GM12878 (cell line): ENCODE data around the gene ALMS1. TPM values are rescaled to one million over a fixed set of nuclear protein-coding genes. Genes with fewer than 3 reads are reported as not detected.

Source experiments
- ATAC-seq: fragments of 200-7000 bp; cut with Tn5 transposase; 3 replicates; pipeline ENCODE4 v1.9.1; 2020; ENCODE audit warnings: mild to moderate bottlenecking, moderate library complexity
- BruUV-seq: library from RNA; stranded (reverse); fragments of 400-500 nt; replicated peaks from 2 replicates; lab custom pipeline; 2021; lab: Mats Ljungman, UMichigan
- CTCF ChIA-PET: fragments of 300-600 bp; sonication (Branson Sonifier 250); formaldehyde crosslinking; extraction: SDS; loops from one replicate; lab custom pipeline; 2021; ENCODE audit warnings: inconsistent platforms; lab: Yijun Ruan, JAX
- POLR2A ChIA-PET: fragments of 350-600 bp; formaldehyde crosslinking; extraction: SDS; loops from one replicate; lab custom pipeline; 2021; ENCODE audit warnings: inconsistent platforms; lab: Charles Lee
- RAD21 ChIA-PET: fragments of 300-600 bp; sonication (Branson Sonifier 250); formaldehyde crosslinking; loops from one replicate; lab custom pipeline; 2023; ENCODE audit warnings: antibody characterized with exemption; ENCODE audit not compliant: unreplicated experiment; lab: Charles Lee
- SMC1A ChIA-PET: fragments of 300-600 bp; sonication (Branson Sonifier 250); formaldehyde crosslinking; loops from one replicate; lab custom pipeline; 2023; ENCODE audit not compliant: unreplicated experiment, uncharacterized antibody; lab: Charles Lee
- DNase-seq: peaks from one replicate; pipeline ENCODE4 v3.0.0-alpha.2; 2011; ENCODE audit warnings: low read depth, low spot score
- FAIRE-seq: peaks from 3 replicates; lab custom pipeline; 2011; peaks lifted over from hg19 to GRCh38; lab: Jason Lieb, UNC
- H2AFZ ChIP-seq: 2 replicates; pipeline ENCODE4 v1.6.0; 2011; ENCODE audit warnings: low read depth, low read length, control low read depth; ENCODE audit not compliant: control insufficient read depth
- H3K27ac ChIP-seq: 2 replicates; pipeline ENCODE4 v1.5.1; 2011; ENCODE audit warnings: control low read depth; ENCODE audit not compliant: control insufficient read depth, insufficient read depth
- H3K27me3 ChIP-seq, 2 experiments: replicated peaks in 1 of 2; 2 replicates each; pipeline versions ENCODE4 v1.6.0 to v1.6.1; 2011; ENCODE audit warnings: low read length in 1 of 2; ENCODE audit not compliant: control insufficient read depth in 2 of 2, insufficient read depth in 2 of 2
- H3K36me3 ChIP-seq, 2 experiments: 2 replicates each; pipeline ENCODE4 v1.5.1; 2011; ENCODE audit warnings: low read length in 1 of 2; ENCODE audit not compliant: control insufficient read depth in 2 of 2, insufficient read depth in 2 of 2
- H3K4me1 ChIP-seq: 2 replicates; pipeline ENCODE4 v1.6.1; 2011; ENCODE audit warnings: mild to moderate bottlenecking, low read length, moderate library complexity, mixed read lengths; ENCODE audit not compliant: control insufficient read depth, insufficient read depth
- H3K4me2 ChIP-seq: 2 replicates; pipeline ENCODE4 v1.6.0; 2011; ENCODE audit warnings: control low read depth; ENCODE audit not compliant: control insufficient read depth, insufficient read depth
- H3K4me3 ChIP-seq: fragments of 200-600 bp; sonication (generic); 2 replicates; pipeline ENCODE4 v1.5.1; 2016
- H3K79me2 ChIP-seq: 2 replicates; pipeline ENCODE4 v1.6.0; 2011; ENCODE audit warnings: low read length; ENCODE audit not compliant: control insufficient read depth, insufficient read depth
- H3K9ac ChIP-seq: 2 replicates; pipeline ENCODE4 v1.8.0; 2011; ENCODE audit warnings: low read length, control low read depth, mixed read lengths; ENCODE audit not compliant: control insufficient read depth, insufficient read depth
- H3K9me3 ChIP-seq: replicated peaks from 3 replicates; pipeline ENCODE4 v1.5.1; 2011; ENCODE audit warnings: mild to moderate bottlenecking, low read length; ENCODE audit not compliant: control insufficient read depth, insufficient read depth
- H4K20me1 ChIP-seq: 2 replicates; pipeline ENCODE4 v1.6.0; 2011; ENCODE audit not compliant: control insufficient read depth, insufficient read depth
- HSF1 ChIP-seq: fragments of 150-350 bp; IDR thresholded peaks from 2 replicates; pipeline ENCODE4 v1.6.1; 2014; ENCODE audit warnings: mild to moderate bottlenecking, low read depth, low read length
- IRF3 ChIP-seq: fragments of 450-650 bp; IDR thresholded peaks from 2 replicates; pipeline ENCODE4 v1.6.1; 2014; ENCODE audit warnings: mild to moderate bottlenecking
- KDM1A ChIP-seq: fragments of 200-600 bp; sonication (generic); IDR thresholded peaks from 2 replicates; pipeline ENCODE4 v1.6.1; 2016; ENCODE audit warnings: borderline replicate concordance
- PRDM15 ChIP-seq: fragments of 450-650 bp; formaldehyde crosslinking; IDR thresholded peaks from 2 replicates; pipeline ENCODE4 v1.4.0; 2020; ENCODE audit warnings: mild to moderate bottlenecking, moderate library complexity
- SREBF1 ChIP-seq: IDR thresholded peaks from 2 replicates; pipeline ENCODE4 v1.6.1; 2012; ENCODE audit warnings: mild to moderate bottlenecking, low read length
- ZNF207 ChIP-seq: fragments of 450-650 bp; IDR thresholded peaks from 2 replicates; pipeline ENCODE4 v1.6.1; 2014; ENCODE audit warnings: antibody characterized with exemption, mild to moderate bottlenecking, borderline replicate concordance
- WGBS: methylation state at CpG from one replicate; pipeline ENCODE4 v1.1.6; 2016; ENCODE audit warnings: low lambda C conversion rate; ENCODE audit not compliant: insufficient replicate concordance, insufficient coverage; ENCODE audit errors: missing lambda C conversion rate; 5-methylcytosine and 5-hydroxymethylcytosine counted together
- in situ Hi-C: fragments of 300-500 bp; cut with MboI; formaldehyde crosslinking; loops from 9 replicates; pipeline ENCODE4 v1.14.3; 2018; ENCODE audit warnings: mixed read lengths
- intact Hi-C: fragments of 100-400 bp; cut with micrococcal nuclease; formaldehyde crosslinking; loops from one replicate; pipeline ENCODE4 v1.14.2; 2022; ENCODE audit not compliant: unreplicated experiment
- polyA plus RNA-seq, 11 experiments: library from polyadenylated mRNA; depleted of rRNA in 4 of 11; unstranded in 6 of 11; stranded (reverse) in 5 of 11; fragments of >200 nt; fragmentation: Nextera tagmentation in 4 of 11; fragmentation: Illumina TruSeq in 1 of 11; extraction: Ambion mirVana in 4 of 11; extraction: Trizol in 1 of 11; gene quantifications; 1 replicate in 1 of 11; 2 replicates in 10 of 11; pipeline versions ENCODE4 v1.2.1 to v1.2.3, GENCODE V29; 2011 to 2016; ENCODE audit warnings: inconsistent platforms in 2 of 11, missing spikeins in 2 of 11, low read depth in 1 of 11
- total RNA-seq, 4 experiments: library from RNA; depleted of rRNA in 3 of 4; stranded (reverse); fragments of >200 nt in 3 of 4; fragmentation: Illumina TruSeq in 1 of 4; extraction: Trizol in 1 of 4; gene quantifications; 2 replicates each; pipeline versions ENCODE4 v1.2.1 to v1.2.3, GENCODE V29; 2013 to 2021

Gene ALMS1
- total and polyA plus RNA-seq, 10 of the 15 experiments (the other 5 are each of a cell fraction or from before 2014, with no cell fraction given) = 1.1 to 25.8 (median 10.6) TPM

- Histone ChIP-seq H3K4me3 (no peak overlapping the region), H4K20me1 (no peaks in the 10 kb centered on the region), H3K27ac (no peak overlapping the region), H2AFZ (no peak overlapping the region), H3K4me1 (no peaks in the 10 kb centered on the region), H3K79me2 (no peaks in the 10 kb centered on the region), H3K36me3 (peaks cover 1 to 2% of the 10 kb centered on the region in 2 experiments; a peak in 2 of 4 replicates), H3K27me3 (no peaks in the 10 kb centered on the region), H3K9ac (no peak overlapping the region), H3K9me3 (no peaks in the 10 kb centered on the region), H3K4me2 (no peak overlapping the region)
- ChIA-PET POLR2A (no interaction called here), SMC1A (no interaction called here), CTCF (interaction anchor here (0.6 kb wide), 1 partner anchor 45 kb away, joined by 3 read pairs; no protein-coding TSS in a partner anchor), RAD21 (no interaction called here)
- ATAC-seq (no peak), FAIRE-seq (no peak), DNase-seq (no peak)
- 98% methylated on average over 3 of the region's 3 CpGs for WGBS
- TF ChIP-seq IRF3 = no peak
- no TSS peak for BruUV-seq
- in situ Hi-C loops (no loop called here), intact Hi-C loops (no loop called here)
These were observed 58.6 kb downstream of the ALMS1 start for GRCh38 chr2:73444202-73444601.

- FAIRE-seq = no peak
- Histone ChIP-seq H3K79me2 (no peaks in the 10 kb centered on the region), H3K27ac (no peak overlapping the region), H3K9me3 (no peaks in the 10 kb centered on the region), H3K9ac (no peak overlapping the region), H2AFZ (no peak overlapping the region), H3K4me3 (no peak overlapping the region), H3K36me3 (peaks cover 1 to 3% of the 10 kb centered on the region in 2 experiments; a peak in 3 of 4 replicates), H3K4me1 (peaks cover 18% of the 10 kb centered on the region), H4K20me1 (no peaks in the 10 kb centered on the region), H3K27me3 (no peaks in the 10 kb centered on the region), H3K4me2 (no peak overlapping the region)
- CTCF ChIA-PET = no interaction called here
- DNase-seq = no peak
- no peak for ATAC-seq
- SMC1A ChIA-PET = interaction anchor here (1.2 kb wide), 1 partner anchor 14 kb away, joined by 3 read pairs; no protein-coding TSS in a partner anchor
- WGBS = 97% methylated on average over 3 of the region's 3 CpGs
- intact Hi-C loops (no loop called here), in situ Hi-C loops (no loop called here)
- BruUV-seq = no TSS peak
- POLR2A ChIA-PET = interaction anchor here (1.0 kb wide), 1 partner anchor 15 kb away, joined by 3 read pairs; no protein-coding TSS in a partner anchor
- RAD21 ChIA-PET = no interaction called here
- TF ChIP-seq KDM1A (no peak), ZNF207 (no peak), HSF1 (no peak), SREBF1 (no peak), PRDM15 (CRISPR knock-in tag) (no peak)
These were observed 63.2 kb downstream of the ALMS1 start for GRCh38 chr2:73448856-73449255.
